Measurements from ENCODE around the gene IRAG1.
"Not testable (repeated sequence)": the region's sequence is repeated elsewhere in the genome, so short reads cannot be mapped to it uniquely, and the experiment has no call there.

The IRAG1 gene

DNA sequence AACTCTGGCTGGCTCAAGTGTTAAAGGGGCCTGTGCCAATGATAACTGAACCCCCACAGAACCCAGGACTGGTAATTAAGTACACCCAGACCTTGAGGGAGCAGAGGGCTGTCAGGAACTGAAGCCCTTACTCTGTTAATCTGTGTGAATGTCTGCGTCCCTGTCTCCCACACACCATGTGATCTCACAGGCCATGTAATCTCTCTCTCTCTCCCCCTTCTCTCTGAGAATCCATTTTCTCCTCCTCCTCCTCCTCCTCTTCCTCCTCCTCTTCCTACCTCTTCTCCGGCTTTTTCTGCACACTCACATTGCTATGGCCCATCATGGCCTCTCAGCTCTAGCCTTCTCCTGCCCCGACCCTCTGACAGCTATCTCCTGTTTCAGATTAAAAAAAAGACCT is 14.6 kb upstream of the IRAG1 start:
- DNase-seq (ENCODE audit: low spot score), result no peak

- no peak for DNase-seq (ENCODE audit: low spot score)
Measured at GRCh38 chr11:10701982-10702381, 8.4 kb upstream of the IRAG1 start.

GRCh38 chr11:10699072-10699471 is 5.5 kb upstream of the IRAG1 start:
- DNase-seq (ENCODE audit: low spot score), result no peak

GRCh38 chr11:10697323-10697620 is 3.7 kb upstream of the IRAG1 start:
- no peak for DNase-seq (ENCODE audit: low spot score)

- DNase-seq (ENCODE audit: low spot score), result no peak
Measured at GRCh38 chr11:10696468-10697322, 3.1 kb upstream of the IRAG1 start.

DNA sequence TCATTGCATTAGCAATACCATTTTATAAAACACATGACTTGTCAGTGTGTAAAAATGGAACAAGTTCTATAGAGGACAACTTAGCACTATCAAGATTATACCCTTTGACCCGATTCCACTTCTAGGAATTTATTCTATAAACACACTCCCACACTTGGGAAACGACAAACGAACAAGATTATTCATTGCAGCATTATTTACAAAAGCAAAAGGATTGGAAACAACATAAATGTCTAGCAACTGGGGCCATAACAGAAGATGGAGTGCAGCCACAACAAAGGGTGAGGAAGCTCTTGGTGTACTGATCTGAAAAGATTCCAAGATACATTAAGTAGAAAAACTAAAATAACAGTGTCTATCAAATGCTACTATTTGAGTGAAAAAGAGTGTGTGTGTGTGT is 2.3 kb upstream of the IRAG1 start:
- no peak for DNase-seq (ENCODE audit: low spot score)

DNA sequence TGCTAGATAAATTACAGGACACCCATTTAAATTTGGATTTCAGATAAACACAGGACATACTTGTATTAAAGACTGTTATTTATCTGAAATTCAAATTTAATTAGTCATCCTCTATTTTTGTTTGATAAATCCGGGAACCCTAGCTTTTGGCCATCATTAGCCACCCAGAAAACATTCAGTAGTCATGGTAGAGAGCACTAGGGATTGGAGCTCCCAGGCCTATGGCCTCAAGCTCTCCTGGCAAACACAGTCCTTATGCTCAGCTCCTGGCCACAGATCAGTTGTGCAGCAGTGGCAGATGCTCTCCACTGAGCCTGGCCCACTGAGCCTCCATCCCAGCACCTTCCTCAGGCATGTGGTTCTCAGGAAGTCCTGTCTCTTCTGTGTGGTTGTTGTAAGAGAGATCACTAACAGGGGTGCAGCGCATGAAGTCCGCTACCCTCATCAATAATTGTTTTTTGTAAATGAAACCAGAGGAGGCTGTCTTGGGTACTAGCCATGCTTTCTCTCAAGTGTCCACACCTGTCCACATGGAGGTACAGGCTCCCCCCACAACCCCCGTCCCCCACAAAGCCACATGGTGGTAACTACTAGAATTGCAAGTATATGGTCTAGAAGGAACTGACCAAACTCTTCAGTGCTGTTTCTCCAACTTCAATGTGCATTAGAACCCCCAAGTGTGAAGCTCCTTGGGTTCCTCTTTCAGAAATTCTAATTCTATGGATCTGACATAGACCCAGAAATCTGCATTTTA is 1.1 kb upstream of the IRAG1 start:
- no peak for DNase-seq (ENCODE audit: low spot score)

GRCh38 chr11:10692531-10693115 is 932 bp downstream of the IRAG1 start:
- DNase-seq (ENCODE audit: low spot score), result no peak

GRCh38 chr11:10688401-10688800 is 5.2 kb downstream of the IRAG1 start:
- no peak for DNase-seq (ENCODE audit: low spot score)

GRCh38 chr11:10686311-10686710 is 7.2 kb downstream of the IRAG1 start:
- no peak for DNase-seq (ENCODE audit: low spot score)

DNA sequence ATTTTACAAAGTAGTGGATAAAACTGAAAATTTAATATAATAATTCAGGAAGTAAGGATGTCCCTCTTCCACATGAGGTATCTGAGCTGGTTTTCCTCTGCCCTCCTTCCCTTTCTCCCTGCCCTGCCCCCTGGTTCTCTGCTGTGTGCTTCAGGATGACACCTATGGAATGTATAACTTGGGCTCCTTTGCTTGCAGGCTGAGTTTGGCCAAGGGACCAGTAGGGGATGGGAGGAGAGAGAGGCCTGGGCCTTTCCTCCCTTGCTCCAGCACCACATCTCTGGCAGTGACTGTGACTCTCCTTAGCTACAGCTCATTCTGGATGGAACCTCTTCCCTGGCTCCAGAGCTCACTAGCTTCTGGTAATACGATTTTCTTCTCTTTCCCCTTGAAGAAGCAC is 10.1 kb downstream of the IRAG1 start:
- DNase-seq (ENCODE audit: low spot score), result no peak

DNA sequence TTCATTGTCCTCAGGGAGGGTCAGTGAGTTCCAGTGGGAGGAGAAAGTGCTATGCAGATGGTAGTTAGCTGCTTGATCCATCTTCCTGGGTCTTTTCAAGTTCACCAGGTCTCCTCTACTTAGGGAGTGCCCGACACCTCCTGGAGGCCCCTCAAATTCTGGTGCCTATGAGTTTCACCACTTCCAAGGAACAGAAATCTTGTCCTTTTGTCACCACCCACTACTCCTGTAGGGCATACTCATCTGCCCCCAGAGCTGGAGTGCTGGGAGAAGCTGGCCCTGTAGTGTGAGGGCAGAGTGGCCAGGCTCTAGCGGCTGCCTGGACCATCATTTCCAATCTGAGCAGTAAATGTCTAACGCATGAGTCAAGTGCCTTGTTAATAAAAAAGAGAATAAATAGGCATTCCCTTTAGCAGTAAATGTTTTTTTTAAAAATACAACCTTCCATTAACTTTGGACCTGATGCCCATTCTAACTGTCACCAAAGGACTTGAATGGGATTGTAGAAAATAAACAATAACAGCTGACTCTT is 12.5 kb downstream of the IRAG1 start:
- no peak for DNase-seq (ENCODE audit: low spot score)

DNA sequence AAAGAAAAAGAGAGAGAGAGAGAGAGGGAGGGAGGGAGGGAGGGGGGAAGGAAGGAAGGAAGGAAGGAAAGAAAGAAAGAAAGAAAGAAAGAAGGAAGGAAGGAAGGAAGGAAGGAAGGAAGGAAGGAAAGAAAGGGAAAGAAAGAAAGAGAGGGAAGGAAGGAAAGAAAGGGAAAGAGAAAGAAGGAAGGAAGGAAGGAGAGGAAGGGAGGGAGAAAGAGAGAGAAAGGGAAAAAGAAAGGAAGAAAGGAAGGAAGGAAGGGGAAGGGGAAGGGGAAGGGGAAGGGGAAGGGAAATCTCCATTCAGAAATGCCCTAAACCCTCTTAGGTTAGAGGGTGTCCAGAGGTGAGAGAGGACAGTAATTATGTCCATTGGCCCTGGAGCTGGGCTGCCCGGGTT is 13.3 kb downstream of the IRAG1 start:
- not testable (repeated sequence) for DNase-seq (ENCODE audit: low spot score)

GRCh38 chr11:10679644-10680043 is 13.9 kb downstream of the IRAG1 start:
- DNase-seq (ENCODE audit: low spot score), result no peak

DNA sequence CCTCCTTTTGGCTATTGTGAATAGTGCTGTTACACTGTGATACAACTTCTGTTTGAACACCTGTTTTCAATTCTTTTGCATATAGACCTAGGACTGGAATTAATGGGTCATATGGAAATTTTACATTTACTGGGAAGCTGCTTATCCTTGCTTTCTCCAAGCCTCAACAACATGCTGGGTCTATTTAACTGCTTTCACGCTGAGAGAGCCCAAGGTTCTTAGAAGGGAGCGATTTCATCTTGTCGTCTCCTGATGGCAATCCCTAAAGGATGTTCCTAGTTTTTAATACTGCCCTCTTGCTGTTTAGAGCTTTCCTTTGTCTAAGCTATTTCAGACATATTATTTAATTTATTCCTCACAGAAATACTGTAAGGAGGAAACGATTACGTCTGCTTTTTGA is 15.5 kb downstream of the IRAG1 start:
- no peak for DNase-seq (ENCODE audit: low spot score)

DNA sequence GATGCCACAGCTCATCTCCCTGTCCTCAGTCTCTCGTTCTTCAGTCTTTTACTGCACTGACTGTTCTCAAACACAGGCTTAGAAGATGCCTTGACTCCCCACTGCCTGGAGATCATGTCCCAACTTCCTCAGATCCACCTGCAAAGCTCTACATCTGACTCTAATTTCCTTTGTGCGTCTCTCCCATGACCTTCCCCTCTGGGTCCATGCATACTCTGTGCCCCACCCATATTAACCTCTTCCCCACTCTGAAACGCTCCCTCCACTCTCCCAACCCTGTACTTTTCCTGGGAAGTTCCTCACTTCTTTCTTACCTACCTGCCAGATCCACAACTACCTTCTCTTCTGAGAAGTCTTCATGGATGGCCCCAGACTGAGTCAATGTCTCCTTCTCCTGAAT is 16.6 kb downstream of the IRAG1 start:
- no peak for DNase-seq (ENCODE audit: low spot score)

DNA sequence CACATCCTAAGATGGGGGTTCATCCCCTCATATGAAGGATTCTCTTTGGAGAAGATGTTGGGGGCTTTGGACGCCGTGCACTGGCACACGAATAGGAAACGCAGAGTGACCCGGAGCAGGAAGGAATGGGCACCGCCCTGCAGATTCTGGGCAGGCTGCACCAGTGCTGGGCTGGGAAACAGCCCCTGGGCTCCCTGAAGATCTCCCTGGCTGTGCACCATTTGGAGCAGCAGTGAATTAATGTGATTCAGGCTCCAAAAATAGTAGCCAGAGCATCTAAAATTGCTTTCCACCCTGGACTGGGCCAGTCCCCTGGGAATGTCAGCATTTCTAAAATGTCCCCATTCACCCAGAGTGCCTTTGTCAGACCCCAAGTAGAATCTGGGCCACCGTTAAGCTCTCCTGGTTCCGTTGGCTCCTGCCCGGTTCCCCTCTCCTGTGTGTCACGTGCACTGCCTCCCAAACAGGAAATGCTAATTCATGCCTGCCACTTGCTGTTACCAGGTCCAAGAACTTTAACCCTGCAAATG is 18.6 kb downstream of the IRAG1 start:
- no peak for DNase-seq (ENCODE audit: low spot score)

GRCh38 chr11:10674440-10674855 is 19.1 kb downstream of the IRAG1 start:
- peak; percentile 51 for DNase-seq (ENCODE audit: low spot score)

DNA sequence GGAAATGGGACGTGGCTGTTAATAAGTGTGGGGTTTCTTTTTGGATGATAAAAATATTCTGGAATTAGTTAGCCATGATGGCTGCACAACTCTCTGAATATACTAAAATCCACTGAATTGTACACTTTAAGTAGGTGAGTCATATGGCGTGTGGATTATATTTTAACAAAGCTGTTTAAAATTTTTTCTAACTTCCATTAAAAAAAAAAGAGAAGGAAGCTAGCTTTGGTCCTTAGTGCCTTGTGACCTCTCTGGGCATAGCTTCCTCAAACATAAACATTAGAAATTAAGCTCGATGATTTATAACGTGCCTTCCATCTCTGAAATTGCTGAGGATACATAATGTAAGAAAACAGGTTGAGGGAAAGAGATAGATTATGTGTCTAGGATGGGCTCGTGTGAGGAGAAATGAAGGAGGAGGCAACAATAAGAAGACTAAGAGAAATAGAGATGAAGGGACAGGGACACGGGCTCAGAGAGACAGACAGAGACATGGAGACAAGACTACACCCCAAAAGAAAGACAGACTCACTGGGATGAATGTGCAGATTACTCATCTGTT is 20.0 kb downstream of the IRAG1 start:
- DNase-seq (ENCODE audit: low spot score), result no peak

GRCh38 chr11:10670099-10670498 is 23.5 kb downstream of the IRAG1 start:
- DNase-seq (ENCODE audit: low spot score), result no peak

DNA sequence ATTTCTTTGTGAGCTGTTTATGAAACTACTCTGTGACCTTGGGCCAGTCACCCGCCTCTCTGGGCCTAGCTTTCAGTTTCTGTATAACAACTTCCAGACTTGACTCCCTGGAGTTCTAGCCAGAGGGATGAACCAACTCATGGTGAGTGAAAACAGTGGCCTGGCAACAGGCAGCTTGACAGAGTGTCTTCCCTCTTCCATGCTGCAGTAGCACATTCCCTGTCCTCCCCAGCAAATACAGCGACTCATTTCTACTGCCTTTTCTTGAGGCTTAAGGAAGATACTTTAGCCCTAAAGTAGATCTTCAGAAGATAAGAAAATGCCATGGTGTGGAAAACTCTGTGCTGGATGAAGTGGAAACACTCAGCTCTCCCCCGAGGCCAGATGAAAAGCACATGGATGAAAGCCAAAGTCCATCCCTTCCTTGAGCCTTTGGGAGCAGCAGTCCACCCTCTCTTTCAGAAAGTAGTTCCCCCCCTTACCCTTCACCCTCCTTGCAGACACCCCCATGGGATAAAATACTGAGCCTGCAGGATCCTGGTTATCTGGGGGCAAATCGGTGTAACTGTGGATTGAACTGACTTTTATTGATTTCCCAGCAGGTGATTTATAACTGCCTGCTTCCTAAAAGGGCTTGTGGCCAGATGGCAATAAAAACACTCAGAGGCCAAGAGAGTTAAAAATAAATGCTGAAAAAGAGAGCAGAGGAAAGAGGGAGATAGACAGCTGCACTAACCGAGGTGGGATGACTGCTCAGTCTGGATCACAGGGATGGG is 24.1 kb downstream of the IRAG1 start:
- DNase-seq (ENCODE audit: low spot score), result no peak

DNA sequence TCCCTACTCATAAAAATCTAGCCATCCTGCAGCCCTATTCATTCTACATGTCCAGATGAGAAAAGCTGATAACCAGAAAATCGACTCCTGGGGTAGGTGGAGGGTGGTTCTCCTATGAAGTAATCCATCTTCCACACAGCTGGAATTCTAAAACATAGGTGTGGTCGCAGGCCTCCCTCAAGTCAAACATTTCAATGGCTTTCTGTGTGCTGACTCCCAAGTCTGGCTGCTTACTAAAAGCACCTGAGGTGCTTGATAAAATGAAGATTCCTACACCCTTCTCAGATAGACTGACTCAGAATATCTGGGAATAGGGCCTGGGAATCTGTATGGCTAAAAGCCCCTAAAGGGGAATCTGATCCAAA is 26.1 kb downstream of the IRAG1 start:
- DNase-seq (ENCODE audit: low spot score), result no peak

Data from kidney capillary endothelial cell (primary cell).